Germinal center (tissue), 1 donor: ENCODE measurements around the gene ERO1B.

Experiments used
- DNase-seq: peaks from one replicate; pipeline ENCODE4 v3.0.0; 2012; ENCODE audit warnings: mixed read lengths, low spot score

The ERO1B gene

GRCh38 chr1:236301080-236301957, 19.6 kb upstream of the ERO1B start:
- DNase-seq: no peak

GRCh38 chr1:236297161-236297560, 15.4 kb upstream of the ERO1B start:
- no peak for DNase-seq

- no peak for DNase-seq
These were observed 10.7 kb upstream of the ERO1B start for GRCh38 chr1:236292425-236292824.

GRCh38 chr1:236289492-236290131, 7.9 kb upstream of the ERO1B start:
- DNase-seq: no peak

- no peak for DNase-seq
These were observed 6.8 kb upstream of the ERO1B start for GRCh38 chr1:236288620-236288976.

GRCh38 chr1:236287757-236288619, 6.2 kb upstream of the ERO1B start:
- no peak for DNase-seq

GRCh38 chr1:236287356-236287755, 5.6 kb upstream of the ERO1B start:
- no peak for DNase-seq

- peak; percentile 25 for DNase-seq
These were observed 2.5 kb upstream of the ERO1B start for GRCh38 chr1:236284291-236284721.

- DNase-seq: no peak
These were observed 961 bp upstream of the ERO1B start for GRCh38 chr1:236282719-236283118.

GRCh38 chr1:236282425-236282716, 613 bp upstream of the ERO1B start:
- DNase-seq: no peak

- peak; percentile 55 for DNase-seq
These were observed 532 bp downstream of the ERO1B start for GRCh38 chr1:236281198-236281653.

- peak; percentile 26 for DNase-seq
These were observed 1.1 kb downstream of the ERO1B start for GRCh38 chr1:236280438-236281197.

GRCh38 chr1:236275586-236275985, 6.2 kb downstream of the ERO1B start:
- no peak for DNase-seq

GRCh38 chr1:236275061-236275460, 6.7 kb downstream of the ERO1B start:
- DNase-seq: no peak

- DNase-seq: no peak
These were observed 8.4 kb downstream of the ERO1B start for GRCh38 chr1:236273358-236273757.

- no peak for DNase-seq
These were observed 12.3 kb downstream of the ERO1B start for GRCh38 chr1:236269439-236269838.

GRCh38 chr1:236261898-236262297, 19.9 kb downstream of the ERO1B start:
- DNase-seq: no peak

- no peak for DNase-seq
These were observed 20.7 kb downstream of the ERO1B start for GRCh38 chr1:236261033-236261432.

GRCh38 chr1:236259043-236259442, 22.7 kb downstream of the ERO1B start:
- DNase-seq: no peak

- DNase-seq: no peak
These were observed 23.6 kb downstream of the ERO1B start for GRCh38 chr1:236258114-236258622.

- DNase-seq: no peak
These were observed 24.5 kb downstream of the ERO1B start for GRCh38 chr1:236257216-236257615.
